Loucy (cell line): Measurements from ENCODE around the gene CD244.

Experiments used
- H2AFZ ChIP-seq: fragments of 200-600 bp; sonication (generic); 2 replicates; pipeline ENCODE4 v1.6.0; 2016; ENCODE audit warnings: antibody characterized with exemption, mild to moderate bottlenecking, low read length, moderate library complexity
- H3F3A ChIP-seq: fragments of 200-600 bp; 2 replicates; pipeline ENCODE4 v1.6.0; 2016; ENCODE audit warnings: antibody characterized with exemption, low read depth, mild to moderate bottlenecking
- H3K27me3 ChIP-seq: fragments of 200-600 bp; sonication (generic); 2 replicates; pipeline ENCODE4 v1.6.1; 2014; ENCODE audit warnings: low read length, mild to moderate bottlenecking; ENCODE audit not compliant: insufficient read depth, poor library complexity, severe bottlenecking
- H3K36me3 ChIP-seq: fragments of 200-600 bp; sonication (generic); 2 replicates; pipeline ENCODE4 v1.6.1; 2016; ENCODE audit warnings: low read length; ENCODE audit not compliant: insufficient read depth
- H3K4me1 ChIP-seq: fragments of 200-600 bp; sonication (generic); 2 replicates; pipeline ENCODE4 v1.5.1; 2014; ENCODE audit warnings: low read length, mild to moderate bottlenecking; ENCODE audit not compliant: insufficient read depth, poor library complexity, severe bottlenecking
- H3K4me2 ChIP-seq: fragments of 200-600 bp; sonication (generic); 2 replicates; pipeline ENCODE4 v1.6.0; 2014; ENCODE audit warnings: antibody characterized with exemption, low read length, low read depth, mild to moderate bottlenecking; ENCODE audit not compliant: poor library complexity, severe bottlenecking
- H3K4me3 ChIP-seq: fragments of 200-600 bp; sonication (generic); 2 replicates; pipeline ENCODE4 v1.5.1; 2014; ENCODE audit warnings: low read length, mild to moderate bottlenecking, mixed read lengths; ENCODE audit not compliant: poor library complexity, severe bottlenecking
- H3K79me2 ChIP-seq: fragments of 200-600 bp; sonication (generic); 2 replicates; pipeline ENCODE4 v1.6.1; 2014; ENCODE audit warnings: low read length; ENCODE audit not compliant: insufficient read depth
- H3K9ac ChIP-seq: fragments of 200-600 bp; sonication (generic); 2 replicates; pipeline ENCODE4 v1.6.0; 2014; ENCODE audit warnings: mild to moderate bottlenecking, low read depth, low read length, moderate library complexity; ENCODE audit not compliant: poor library complexity, severe bottlenecking
- H3K9me2 ChIP-seq: fragments of 200-600 bp; sonication (generic); replicated peaks from 2 replicates; pipeline ENCODE4 v1.6.1; 2016; ENCODE audit warnings: low read depth, low read length, mixed read lengths
- H3K9me3 ChIP-seq: fragments of 200-600 bp; sonication (generic); 2 replicates; pipeline ENCODE4 v1.6.1; 2014; ENCODE audit warnings: mild to moderate bottlenecking, antibody characterized with exemption, low read length, low read depth; ENCODE audit not compliant: insufficient read depth
- H4K20me1 ChIP-seq: fragments of 200-600 bp; sonication (generic); 2 replicates; pipeline ENCODE4 v1.6.0; 2014; ENCODE audit warnings: antibody characterized with exemption, low read length, mild to moderate bottlenecking; ENCODE audit not compliant: insufficient read depth, poor library complexity, severe bottlenecking
- CTCF ChIP-seq: fragments of 200-600 bp; sonication (generic); conservative IDR thresholded peaks from 2 replicates; pipeline ENCODE4 v1.5.1; 2014; ENCODE audit warnings: mild to moderate bottlenecking, antibody characterized with exemption, low read length
- EZH2phosphoT487 ChIP-seq: fragments of 200-600 bp; IDR thresholded peaks from 2 replicates; pipeline ENCODE4 v1.6.1; 2018; ENCODE audit warnings: antibody characterized with exemption, mild to moderate bottlenecking, moderate library complexity, borderline replicate concordance

Gene CD244

GRCh38 chr1:160885042-160885441, 22.4 kb upstream of the CD244 start, which contains the start of gene ITLN1:
ITLN1 (minus strand) TSS chr1:160885180; CDS start chr1:160884877, 303 bp downstream.
- Histone ChIP-seq H3K36me3 (no peaks in the 10 kb centered on the region), H3K27me3 (no peaks in the 10 kb centered on the region), H3F3A (no peaks in the 10 kb centered on the region), H3K4me3 (no peak within 1 kb of the TSS), H3K79me2 (no peaks in the 10 kb centered on the region), H4K20me1 (no peaks in the 10 kb centered on the region), H3K4me1 (peaks cover 7% of the 10 kb centered on the region), H3K9me3 (no peaks in the 10 kb centered on the region), H2AFZ (peak within 1 kb of the TSS; percentile 89), H3K9me2 (no peaks in the 10 kb centered on the region), H3K4me2 (no peak within 1 kb of the TSS), H3K9ac (peak within 1 kb of the TSS; percentile 34)
- TF ChIP-seq CTCF (no peak), EZH2phosphoT487 (no peak)

- H3F3A ChIP-seq: no peaks in the 10 kb centered on the region
- H3K9me2 ChIP-seq: no peaks in the 10 kb centered on the region
- no peak overlapping the region for H3K4me2 ChIP-seq
- TF ChIP-seq CTCF: peak; percentile 78
- TF ChIP-seq EZH2phosphoT487: no peak
- H3K79me2 ChIP-seq: no peaks in the 10 kb centered on the region
- H3K4me3 ChIP-seq: no peak overlapping the region
- peak overlapping the region; percentile 89 for H2AFZ ChIP-seq
- H3K36me3 ChIP-seq: no peaks in the 10 kb centered on the region
- no peaks in the 10 kb centered on the region for H4K20me1 ChIP-seq
- peak overlapping the region; percentile 34 for H3K9ac ChIP-seq
- H3K4me1 ChIP-seq: peaks cover 7% of the 10 kb centered on the region
- H3K27me3 ChIP-seq: no peaks in the 10 kb centered on the region
- H3K9me3 ChIP-seq: no peaks in the 10 kb centered on the region
Measured at GRCh38 chr1:160884579-160884978, 21.9 kb upstream of the CD244 start.

- H2AFZ ChIP-seq: peak overlapping the region; percentile 89
Measured at GRCh38 chr1:160883581-160884513, 21.2 kb upstream of the CD244 start.

More at GRCh38 chr1:160883581-160884513, 21.2 kb upstream of the CD244 start:
- Histone ChIP-seq H3K36me3 (no peaks in the 10 kb centered on the region), H3K9ac (no peak overlapping the region), H3K79me2 (no peaks in the 10 kb centered on the region), H3K27me3 (no peaks in the 10 kb centered on the region), H3K4me2 (no peak overlapping the region), H3F3A (no peaks in the 10 kb centered on the region), H3K9me2 (no peaks in the 10 kb centered on the region), H4K20me1 (no peaks in the 10 kb centered on the region), H3K4me1 (peaks cover 7% of the 10 kb centered on the region), H3K9me3 (no peaks in the 10 kb centered on the region), H3K4me3 (no peak overlapping the region)
- TF ChIP-seq CTCF: no peak
- TF ChIP-seq EZH2phosphoT487: no peak
